GM19452 (cell line): ENCODE results near the gene NEK7.
"Not testable (repeated sequence)": the region's sequence is repeated elsewhere in the genome, so short reads cannot be mapped to it uniquely, and the experiment has no call there.

Experiments used
- ATAC-seq: cut with Tn5 transposase; IDR thresholded peaks from one replicate; pipeline ENCODE4 v1.9.1; 2021; ENCODE audit not compliant: unreplicated experiment

Gene NEK7

GRCh38 chr1:198280080-198280479, 123.3 kb downstream of the NEK7 start:
- ATAC-seq = no peak

DNA sequence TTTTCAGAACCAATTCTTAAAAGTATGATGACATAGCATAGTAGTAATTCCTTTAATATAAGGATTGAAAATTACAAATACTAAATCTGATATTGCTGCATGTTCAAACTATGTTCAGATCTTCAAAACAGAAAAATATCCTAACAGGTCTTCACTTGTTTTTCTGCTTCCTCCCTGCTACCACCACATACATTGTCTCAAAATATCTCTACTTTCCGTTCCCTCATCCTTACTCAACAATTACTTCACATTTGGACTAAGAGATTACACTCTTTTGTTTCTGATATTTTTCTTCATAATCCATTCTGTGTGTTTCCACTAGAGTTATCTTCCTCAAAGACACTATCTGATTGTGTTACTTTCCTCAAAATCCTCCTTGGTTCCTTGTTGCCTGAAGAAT, 125.1 kb downstream of the NEK7 start:
- ATAC-seq = no peak

GRCh38 chr1:198283222-198283621, 126.4 kb downstream of the NEK7 start:
- ATAC-seq = no peak

DNA sequence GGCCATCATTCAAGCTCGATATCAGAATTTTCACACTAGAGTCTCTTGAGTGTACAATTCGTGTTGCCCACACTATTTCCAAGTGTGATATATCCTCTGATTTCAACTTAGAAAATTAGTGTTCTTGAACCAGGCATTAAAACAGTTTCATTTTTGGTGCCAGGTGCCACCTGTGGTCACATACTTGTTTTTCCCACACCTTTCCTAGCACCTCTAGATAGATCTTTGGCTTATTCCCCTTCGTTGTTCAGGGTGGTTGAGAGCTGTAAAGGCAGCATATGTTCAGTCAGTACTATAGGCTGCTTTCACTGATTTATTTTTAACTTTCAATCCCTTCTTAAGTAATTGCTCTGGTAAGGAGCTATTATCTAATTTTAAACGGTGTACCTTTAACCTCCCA, 131.1 kb downstream of the NEK7 start:
- no peak for ATAC-seq

DNA sequence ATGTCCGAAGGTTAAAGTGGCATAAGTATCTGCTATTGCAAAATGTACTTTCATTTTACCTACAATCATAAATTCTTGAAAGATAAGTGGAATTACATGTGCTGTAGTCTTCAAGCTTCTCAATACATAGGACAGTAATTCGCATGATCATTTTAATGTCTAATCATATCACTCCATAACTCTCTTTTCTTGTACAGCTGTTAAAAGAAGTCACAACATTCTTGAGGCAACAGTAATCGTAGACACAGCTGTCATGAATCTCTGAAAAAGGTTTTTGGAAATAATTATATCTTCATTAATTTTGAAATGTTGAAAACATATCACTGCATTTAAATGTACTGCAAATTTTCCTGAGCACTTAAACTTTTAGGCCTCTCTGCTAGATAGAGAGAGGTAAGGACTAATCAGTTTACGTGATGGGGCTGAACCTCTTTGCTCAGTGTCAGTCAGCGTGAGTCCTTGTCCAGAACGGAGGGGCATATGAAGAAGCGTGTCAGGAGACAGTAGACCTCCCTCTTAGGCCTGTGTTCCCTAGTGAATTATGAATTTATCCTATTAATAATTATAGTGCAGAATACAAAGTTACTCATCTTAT, 133.4 kb downstream of the NEK7 start:
- ATAC-seq = no peak

DNA sequence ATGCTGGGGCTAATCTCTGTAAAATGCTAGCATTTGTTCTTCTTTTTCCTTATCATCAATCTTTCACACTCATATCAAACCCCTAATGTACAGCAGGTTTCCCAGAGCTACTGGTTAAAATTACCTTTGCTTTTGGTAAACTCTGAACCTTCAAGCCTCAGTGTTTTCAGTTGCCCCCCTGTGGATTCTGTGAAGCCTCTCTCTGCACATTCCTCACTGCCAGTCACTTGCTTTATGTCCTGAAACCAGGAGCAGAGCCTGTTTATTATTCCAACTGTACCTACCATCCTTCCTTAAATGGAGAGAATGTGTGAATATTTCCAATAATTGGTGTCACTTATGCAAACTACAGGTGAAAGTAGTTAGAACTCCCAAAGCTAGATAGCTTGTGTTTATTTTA, 134.2 kb downstream of the NEK7 start:
- no peak for ATAC-seq

DNA sequence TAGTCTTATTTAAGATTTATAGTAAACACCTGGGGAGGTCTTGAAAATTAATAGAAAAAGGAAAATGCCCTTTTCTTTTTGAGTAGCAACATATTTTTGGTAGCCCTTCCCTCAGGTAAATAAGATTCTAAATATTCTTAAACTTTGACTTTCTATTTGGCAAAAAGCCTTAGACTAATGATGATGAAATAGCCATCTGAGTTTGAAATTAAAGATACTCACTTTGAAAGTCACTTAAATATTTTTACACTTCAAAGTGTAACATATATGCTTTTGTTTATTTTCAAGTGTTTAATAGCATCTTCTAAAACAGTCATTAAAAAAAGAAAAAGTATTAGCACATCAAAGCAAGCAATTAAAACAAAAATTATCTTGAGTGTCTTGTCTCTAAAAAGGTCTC, 135.1 kb downstream of the NEK7 start:
- ATAC-seq = no peak

DNA sequence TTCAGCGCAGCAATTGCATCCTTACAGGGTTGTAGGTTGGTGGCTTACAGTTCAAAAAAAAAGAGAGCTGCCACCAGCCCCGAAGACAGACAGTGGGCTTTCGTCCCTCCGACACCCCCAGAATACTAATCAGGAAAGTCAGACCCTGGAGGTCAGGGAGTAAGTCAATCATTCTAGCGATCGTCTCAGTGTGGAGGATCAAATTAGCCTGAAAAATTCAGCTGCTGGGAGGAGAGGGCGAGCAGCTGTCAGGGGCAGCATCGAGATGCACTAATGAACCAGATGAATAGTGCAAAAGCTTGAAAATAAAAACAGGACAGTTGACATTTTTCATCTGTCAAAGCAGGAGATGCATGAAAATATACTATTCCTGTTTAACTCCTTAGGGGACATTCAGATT, 138.4 kb downstream of the NEK7 start:
- ATAC-seq = no peak

- no peak for ATAC-seq
These were observed 139.2 kb downstream of the NEK7 start for GRCh38 chr1:198295971-198296370.

DNA sequence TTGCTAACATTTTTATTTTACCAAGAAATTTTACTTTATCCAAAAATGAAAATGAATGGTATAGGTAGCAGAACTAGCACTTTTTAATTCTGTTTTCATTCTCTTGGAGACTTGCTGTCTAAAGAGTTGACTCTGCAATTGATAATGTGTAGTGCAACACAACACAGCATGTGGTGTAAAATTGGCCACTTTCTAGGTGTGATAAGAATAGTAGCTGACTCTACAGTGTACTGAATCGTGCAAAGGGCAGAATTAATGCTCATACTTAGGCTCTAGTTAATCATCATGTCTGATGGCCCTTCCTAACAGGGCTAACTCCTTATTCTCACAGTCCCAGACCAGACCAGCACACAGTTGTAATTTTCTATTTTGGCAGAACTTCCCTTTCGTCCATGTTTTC, 140.5 kb downstream of the NEK7 start:
- no peak for ATAC-seq

DNA sequence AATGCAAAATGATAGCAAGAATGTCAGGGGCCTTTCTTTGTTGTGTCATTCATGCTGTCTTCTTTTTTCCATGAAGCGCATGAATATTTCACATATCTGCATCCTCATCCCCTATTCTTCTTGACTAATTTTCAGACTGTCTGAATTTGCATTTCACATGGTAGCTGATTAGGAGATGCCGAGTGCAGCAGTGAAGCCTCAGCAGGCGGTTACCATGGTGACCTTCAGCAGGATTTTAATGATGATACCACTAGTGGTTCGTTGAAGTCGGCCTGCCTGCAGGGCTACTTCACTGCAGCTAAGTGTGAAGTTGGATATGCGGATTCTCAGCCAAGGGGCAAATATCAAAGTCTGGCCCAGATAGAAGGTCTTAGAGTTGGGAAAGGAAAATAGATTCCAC, 141.8 kb downstream of the NEK7 start:
- no peak for ATAC-seq

- ATAC-seq = no peak
These were observed 143.7 kb downstream of the NEK7 start for GRCh38 chr1:198300451-198300850.

DNA sequence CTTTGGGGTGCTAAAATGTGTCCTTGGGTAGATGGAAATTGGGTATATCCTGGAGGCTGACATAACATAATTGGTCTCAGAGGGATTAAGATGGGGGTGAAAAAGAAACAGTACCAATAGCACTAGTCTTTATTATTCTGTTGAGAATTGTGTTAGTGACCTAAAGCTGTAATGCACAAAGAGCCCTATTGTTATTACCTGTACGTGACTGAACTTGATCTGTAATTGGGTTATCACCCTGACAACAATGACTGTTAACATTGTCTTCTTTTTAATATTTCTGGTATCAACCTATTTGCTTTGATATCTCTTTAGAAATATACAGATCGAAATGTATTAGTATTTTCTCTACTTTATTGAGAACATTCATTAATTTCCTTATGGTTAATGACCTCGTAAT, 147.6 kb downstream of the NEK7 start:
- ATAC-seq = no peak

GRCh38 chr1:198314817-198315216, 158.0 kb downstream of the NEK7 start:
- not testable (repeated sequence) for ATAC-seq

- not testable (repeated sequence) for ATAC-seq
These were observed 158.5 kb downstream of the NEK7 start for GRCh38 chr1:198315331-198315730.

- ATAC-seq = no peak
These were observed 159.8 kb downstream of the NEK7 start for GRCh38 chr1:198316546-198317100.

GRCh38 chr1:198318085-198318484, 161.3 kb downstream of the NEK7 start:
- ATAC-seq = no peak

DNA sequence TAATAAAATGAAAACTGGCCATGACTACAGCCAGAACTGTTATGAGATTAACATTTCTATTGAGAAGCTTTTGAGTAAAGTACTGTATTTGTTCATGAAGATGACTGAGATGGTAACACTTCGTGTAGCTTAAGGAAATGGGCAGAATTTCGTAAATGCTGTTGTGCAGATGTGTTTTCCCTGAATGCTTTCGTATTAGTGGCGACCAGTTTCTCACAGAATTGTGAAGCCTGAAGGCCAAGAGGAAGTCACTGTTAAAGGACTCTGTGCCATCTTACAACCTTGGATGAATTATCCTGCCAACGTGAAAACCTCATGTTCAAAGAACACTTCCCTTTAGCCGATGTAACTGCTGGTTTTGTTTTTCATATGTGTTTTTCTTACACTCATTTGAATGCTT, 164.0 kb downstream of the NEK7 start:
- ATAC-seq = no peak

GRCh38 chr1:198326232-198326631, 169.4 kb downstream of the NEK7 start:
- ATAC-seq = no peak

- ATAC-seq = no peak
These were observed 170.1 kb downstream of the NEK7 start for GRCh38 chr1:198326915-198327314.

DNA sequence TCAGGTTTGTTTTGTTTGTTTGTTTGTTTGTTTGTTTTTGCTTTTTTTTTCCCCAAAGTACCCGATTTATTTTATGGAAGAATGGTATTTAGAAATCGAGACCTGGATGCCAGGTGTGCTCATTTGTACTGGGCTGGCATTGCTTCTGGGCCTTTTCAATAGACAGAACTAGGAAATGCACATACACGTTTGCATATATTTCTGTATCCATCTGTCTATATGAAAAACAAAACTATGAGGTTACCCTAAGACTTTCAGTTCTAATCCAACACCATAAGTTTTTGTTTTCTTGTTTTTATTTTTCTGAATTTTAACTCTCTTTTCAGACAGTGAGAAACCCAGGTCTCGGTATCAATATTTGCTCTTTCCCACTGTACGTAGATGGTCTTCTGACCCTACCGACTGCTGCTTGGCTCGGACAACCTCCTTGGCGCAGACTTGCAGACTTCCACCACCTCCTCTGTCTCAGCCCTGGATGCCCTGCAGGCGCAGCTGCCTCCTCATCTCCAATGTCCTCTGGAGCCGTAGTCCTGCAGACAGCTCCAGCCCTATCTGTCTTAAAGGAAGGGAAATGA, 171.7 kb downstream of the NEK7 start:
- ATAC-seq = no peak

GRCh38 chr1:198330982-198331615, 174.3 kb downstream of the NEK7 start:
- ATAC-seq = no peak
